Tibial nerve (tissue), 4 donors: ENCODE data around the gene ADAT2. TPM values are rescaled to one million over a fixed set of nuclear protein-coding genes. Genes with fewer than 3 reads are reported as not detected.

Experiments
- DNase-seq, 2 donors: peaks; one replicate each; pipeline ENCODE4 v3.0.0-alpha.2; 2019; ENCODE audit warnings: low spot score in 2 of 2
- H3K27ac ChIP-seq, 4 donors: fragments of 200-600 bp; sonication (generic) in 3 of 4; one replicate each; pipeline ENCODE4 v1.5.1; 2017 to 2019; ENCODE audit warnings: mild to moderate bottlenecking in 1 of 4
- H3K27me3 ChIP-seq, 2 donors: fragments of 200-600 bp; sonication (generic) in 1 of 2; one replicate each; pipeline versions ENCODE4 v1.5.1 to v1.6.0; 2017 to 2019
- H3K36me3 ChIP-seq, 3 donors: fragments of 200-600 bp; sonication (generic); one replicate each; pipeline ENCODE4 v1.5.1; 2018 to 2019
- H3K4me1 ChIP-seq, 4 donors: fragments of 200-600 bp; sonication (generic) in 3 of 4; one replicate each; pipeline ENCODE4 v1.5.1; 2017 to 2019
- H3K4me3 ChIP-seq, 4 donors: fragments of 200-600 bp; sonication (generic) in 3 of 4; one replicate each; pipeline ENCODE4 v1.5.1; 2017 to 2019; ENCODE audit warnings: mild to moderate bottlenecking in 1 of 4, moderate library complexity in 1 of 4
- H3K9me3 ChIP-seq, 4 donors: fragments of 200-600 bp; sonication (generic) in 3 of 4; one replicate each; pipeline ENCODE4 v1.5.1; 2017 to 2019
- EP300 ChIP-seq, 2 donors: sonication (generic); formaldehyde crosslinking; IDR thresholded peaks; one replicate each; pipeline ENCODE4 v1.6.1; 2017; ENCODE audit warnings: antibody characterized with exemption in 2 of 2, mild to moderate bottlenecking in 1 of 2
- POLR2A ChIP-seq, 2 donors: fragments of 450-650 bp; IDR thresholded peaks; one replicate each; pipeline ENCODE4 v1.6.1; 2017; ENCODE audit warnings: antibody characterized with exemption in 2 of 2, mild to moderate bottlenecking in 2 of 2, moderate library complexity in 2 of 2
- WGBS, 2 donors: methylation state at CpG; one replicate each; pipeline ENCODE4 v1.1.5; 2018; 5-methylcytosine and 5-hydroxymethylcytosine counted together
- total RNA-seq, 4 donors: library from RNA; depleted of rRNA; stranded (reverse); fragments of >200 nt; gene quantifications; one replicate each; pipeline ENCODE4 v1.1.0, GENCODE V29; 2016
- TF ChIP-seq, protein P1 (sequence below), 5 experiments: fragments of 200-600 bp in 3 of 5; fragments of 450-650 bp in 2 of 5; sonication (generic) in 3 of 5; IDR thresholded peaks; one replicate each; pipeline ENCODE4 v1.5.1; 2016 to 2019; ENCODE audit warnings: antibody characterized with exemption in 5 of 5, mild to moderate bottlenecking in 3 of 5, moderate library complexity in 2 of 5

Gene ADAT2
- total RNA-seq, 4 donors from 2014 or later: 4.1 to 12.0 (median 6.9) TPM

DNA sequence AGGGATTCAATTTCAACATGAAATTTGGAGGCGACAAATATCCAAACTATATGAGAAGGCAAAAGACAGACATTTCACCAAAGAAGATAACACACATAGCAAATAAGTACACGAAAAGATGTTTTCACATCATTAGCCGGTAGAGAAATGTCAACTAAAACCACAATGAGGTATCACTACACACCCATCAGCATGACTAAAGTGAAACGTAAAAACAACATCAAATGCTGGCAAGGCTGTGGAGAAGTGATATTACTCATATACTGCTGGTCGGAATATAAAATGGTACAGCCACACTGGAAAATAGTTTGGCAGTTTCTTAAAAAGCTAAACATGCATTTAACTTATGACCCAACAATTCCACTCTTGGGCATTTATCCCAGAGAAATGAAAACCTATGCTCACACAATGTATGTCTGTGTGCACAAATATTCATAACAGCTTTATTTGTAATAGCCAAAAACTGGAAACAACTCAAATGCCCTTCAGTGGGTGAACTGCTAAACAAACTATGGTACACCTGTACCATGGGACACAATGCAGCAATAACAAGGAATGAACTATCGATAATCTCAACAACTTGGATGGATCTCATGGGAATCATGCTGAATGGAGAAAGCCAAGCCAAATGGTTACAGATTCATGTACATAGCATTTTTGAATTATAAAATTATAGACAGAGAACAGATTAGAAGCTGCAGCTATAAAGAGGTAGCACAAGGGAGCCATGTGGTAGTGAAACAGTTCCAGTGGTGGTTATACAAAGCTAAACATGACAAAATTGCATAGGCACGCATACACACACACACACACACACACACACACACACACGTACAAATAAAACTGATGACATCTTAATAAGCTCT is 8.6 kb downstream of the ADAT2 start:
- no peaks in the 10 kb centered on the region for H3K9me3 ChIP-seq
- H3K27me3 ChIP-seq: no peaks in the 10 kb centered on the region
- TF ChIP-seq, protein P1, sequence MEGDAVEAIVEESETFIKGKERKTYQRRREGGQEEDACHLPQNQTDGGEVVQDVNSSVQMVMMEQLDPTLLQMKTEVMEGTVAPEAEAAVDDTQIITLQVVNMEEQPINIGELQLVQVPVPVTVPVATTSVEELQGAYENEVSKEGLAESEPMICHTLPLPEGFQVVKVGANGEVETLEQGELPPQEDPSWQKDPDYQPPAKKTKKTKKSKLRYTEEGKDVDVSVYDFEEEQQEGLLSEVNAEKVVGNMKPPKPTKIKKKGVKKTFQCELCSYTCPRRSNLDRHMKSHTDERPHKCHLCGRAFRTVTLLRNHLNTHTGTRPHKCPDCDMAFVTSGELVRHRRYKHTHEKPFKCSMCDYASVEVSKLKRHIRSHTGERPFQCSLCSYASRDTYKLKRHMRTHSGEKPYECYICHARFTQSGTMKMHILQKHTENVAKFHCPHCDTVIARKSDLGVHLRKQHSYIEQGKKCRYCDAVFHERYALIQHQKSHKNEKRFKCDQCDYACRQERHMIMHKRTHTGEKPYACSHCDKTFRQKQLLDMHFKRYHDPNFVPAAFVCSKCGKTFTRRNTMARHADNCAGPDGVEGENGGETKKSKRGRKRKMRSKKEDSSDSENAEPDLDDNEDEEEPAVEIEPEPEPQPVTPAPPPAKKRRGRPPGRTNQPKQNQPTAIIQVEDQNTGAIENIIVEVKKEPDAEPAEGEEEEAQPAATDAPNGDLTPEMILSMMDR (IDR thresholded peaks at IDR 0.05): no peak
- no peak for TF ChIP-seq POLR2A (IDR thresholded peaks at IDR 0.05)
- TF ChIP-seq EP300 (IDR thresholded peaks at IDR 0.05): no peak
- no peak overlapping the region for H3K4me3 ChIP-seq
- DNase-seq: no peak
- H3K27ac ChIP-seq: no peak overlapping the region
- 82 to 83% methylated on average over 8 of the region's 8 CpGs for WGBS, 2 donors
- H3K4me1 ChIP-seq: no peaks in the 10 kb centered on the region
- peaks cover 0 to 21% (median 0%) of the 10 kb centered on the region in 3 donors for H3K36me3 ChIP-seq

DNA sequence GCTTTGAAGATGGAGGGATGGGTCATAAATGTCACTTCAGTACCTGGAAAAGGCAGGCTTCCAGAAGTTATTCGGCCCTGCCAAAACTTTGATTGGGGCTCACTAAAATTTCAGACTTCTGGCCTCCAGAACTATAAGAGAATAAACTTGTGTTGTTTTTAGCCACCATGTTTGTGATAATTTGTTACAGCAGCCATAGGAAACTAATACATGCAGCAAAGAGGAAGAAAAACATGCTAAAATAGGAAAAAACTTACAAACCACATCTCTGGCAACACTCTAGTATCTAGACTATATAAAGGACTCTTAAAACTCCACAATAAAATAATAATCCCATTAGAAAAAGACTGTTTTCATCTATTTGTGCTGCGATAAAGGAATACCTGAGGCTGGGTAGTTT is 9.5 kb downstream of the ADAT2 start:
- WGBS, 2 donors: 98 to 100% methylated on average over 2 of the region's 2 CpGs
- Histone ChIP-seq H3K4me1 (no peaks in the 10 kb centered on the region), H3K27ac (no peak overlapping the region), H3K4me3 (no peak overlapping the region), H3K36me3 (peaks cover 0 to 30% (median 0%) of the 10 kb centered on the region in 3 donors), H3K27me3 (no peaks in the 10 kb centered on the region), H3K9me3 (no peaks in the 10 kb centered on the region)
- TF ChIP-seq, protein P1 (IDR thresholded peaks at IDR 0.05): no peak
- TF ChIP-seq EP300 (IDR thresholded peaks at IDR 0.05) (no peak), POLR2A (IDR thresholded peaks at IDR 0.05) (no peak)
- DNase-seq: no peak

DNA sequence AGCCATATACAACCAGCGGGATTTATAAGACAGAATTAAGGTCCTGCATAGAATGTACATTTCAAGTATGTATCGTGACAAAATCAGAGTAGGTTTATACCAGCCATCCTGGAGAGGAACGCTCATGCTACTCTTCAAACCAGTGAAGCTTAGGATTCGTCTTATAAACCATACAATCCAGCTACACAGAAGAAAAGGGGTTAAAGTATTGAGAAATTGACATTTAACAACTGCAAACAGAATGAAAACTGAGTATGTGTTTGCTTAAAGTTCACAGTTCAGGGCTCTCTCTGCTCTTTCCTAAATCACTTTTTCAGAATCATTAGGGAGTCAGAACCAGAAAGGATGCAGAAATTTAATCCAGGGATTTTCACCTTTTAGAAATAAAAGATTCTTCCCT is 17.9 kb downstream of the ADAT2 start:
- no peak overlapping the region for H3K4me3 ChIP-seq
- no peaks in the 10 kb centered on the region for H3K9me3 ChIP-seq
- H3K27ac ChIP-seq: no peak overlapping the region
- H3K27me3 ChIP-seq: no peaks in the 10 kb centered on the region
- no peaks in the 10 kb centered on the region for H3K4me1 ChIP-seq
- TF ChIP-seq POLR2A (IDR thresholded peaks at IDR 0.05): no peak
- TF ChIP-seq EP300 (IDR thresholded peaks at IDR 0.05): no peak
- TF ChIP-seq, protein P1 (IDR thresholded peaks at IDR 0.05): no peak
- H3K36me3 ChIP-seq: peaks cover 0 to 34% (median 0%) of the 10 kb centered on the region in 3 donors
- WGBS, 2 donors: 93 to 95% methylated on average over 4 of the region's 4 CpGs
- DNase-seq: no peak

DNA sequence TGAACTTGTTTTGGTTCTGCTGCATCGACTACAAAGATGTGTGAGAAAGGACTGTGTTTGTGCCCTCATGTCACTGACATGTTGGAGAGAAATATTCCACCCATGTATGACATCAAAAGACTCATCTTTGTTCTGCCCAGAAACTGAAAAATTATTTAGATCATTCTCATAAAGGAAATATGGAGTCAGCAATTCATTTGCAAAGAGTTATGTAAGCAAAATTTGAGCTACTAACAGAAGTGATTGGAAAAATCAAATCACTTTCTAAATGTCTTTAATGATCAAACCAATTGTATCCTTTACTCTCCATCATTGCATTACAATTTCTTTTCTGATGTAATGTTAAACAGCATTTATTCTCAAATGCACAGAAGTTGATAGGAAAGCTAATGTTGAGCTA is 19.3 kb downstream of the ADAT2 start:
- no peaks in the 10 kb centered on the region for H3K27me3 ChIP-seq
- DNase-seq: no peak
- H3K4me3 ChIP-seq: no peak overlapping the region
- WGBS, 2 donors: 67 to 73% methylated on average over 1 of the region's 1 CpG
- H3K36me3 ChIP-seq: peaks cover 0 to 26% (median 0%) of the 10 kb centered on the region in 3 donors
- TF ChIP-seq POLR2A (IDR thresholded peaks at IDR 0.05) (no peak), EP300 (IDR thresholded peaks at IDR 0.05) (no peak)
- TF ChIP-seq, protein P1 (IDR thresholded peaks at IDR 0.05): no peak
- no peaks in the 10 kb centered on the region for H3K4me1 ChIP-seq
- H3K9me3 ChIP-seq: no peaks in the 10 kb centered on the region
- no peak overlapping the region for H3K27ac ChIP-seq

DNA sequence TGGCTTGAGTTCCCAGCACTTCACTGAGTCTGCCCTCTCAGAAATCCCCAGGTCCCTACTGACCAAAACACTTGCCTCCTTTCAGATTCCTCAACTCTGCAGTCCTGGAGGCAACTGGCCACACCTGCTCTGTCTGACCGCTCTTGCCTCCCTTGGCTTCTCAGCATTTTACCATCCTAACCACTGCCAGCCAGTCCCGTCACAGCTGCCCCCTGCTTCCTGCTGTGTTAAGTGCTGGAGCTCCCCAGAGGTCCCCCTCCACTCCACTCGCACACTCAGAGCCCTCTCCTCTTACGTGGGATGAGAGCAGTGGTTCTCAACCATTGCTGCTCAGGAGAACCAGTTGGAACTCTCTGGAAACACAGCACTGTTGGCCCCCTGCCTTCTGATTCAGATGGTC is 20.5 kb downstream of the ADAT2 start:
- DNase-seq: no peak
- 92 to 93% methylated on average over 4 of the region's 4 CpGs for WGBS, 2 donors
- H3K27ac ChIP-seq: no peak overlapping the region
- H3K27me3 ChIP-seq: no peaks in the 10 kb centered on the region
- H3K36me3 ChIP-seq: peaks cover 0 to 23% (median 0%) of the 10 kb centered on the region in 3 donors
- H3K4me1 ChIP-seq: no peaks in the 10 kb centered on the region
- no peak overlapping the region for H3K4me3 ChIP-seq
- TF ChIP-seq, protein P1 (IDR thresholded peaks at IDR 0.05): no peak
- no peak for TF ChIP-seq POLR2A (IDR thresholded peaks at IDR 0.05)
- no peak for TF ChIP-seq EP300 (IDR thresholded peaks at IDR 0.05)
- H3K9me3 ChIP-seq: no peaks in the 10 kb centered on the region
